HG02642 (cell line): ENCODE data around the gene COL1A2.

Experiments used
- ATAC-seq: cut with Tn5 transposase; IDR thresholded peaks from one replicate; pipeline ENCODE4 v1.9.1; 2021; ENCODE audit warnings: mild to moderate bottlenecking; ENCODE audit not compliant: unreplicated experiment, poor library complexity

COL1A2 gene

DNA sequence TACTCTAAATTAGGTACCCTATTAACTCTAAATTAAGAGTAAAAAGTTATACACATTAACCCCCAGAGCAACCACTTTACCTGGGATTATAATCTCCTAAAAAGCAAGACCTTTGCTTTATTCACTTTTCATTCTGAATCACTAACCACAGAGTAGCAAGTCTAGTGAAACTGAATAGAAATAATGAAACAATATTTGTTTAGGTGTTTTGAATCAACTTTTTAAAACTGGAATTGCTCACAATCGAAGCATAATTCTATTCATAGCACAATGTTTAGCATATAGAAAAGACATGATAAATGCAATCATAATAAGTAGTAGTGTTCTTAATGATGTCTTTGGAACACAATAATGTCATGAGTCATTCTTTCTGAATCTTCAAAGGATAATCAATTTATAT is 77.9 kb downstream of the COL1A2 start:
- ATAC-seq, result no peak

DNA sequence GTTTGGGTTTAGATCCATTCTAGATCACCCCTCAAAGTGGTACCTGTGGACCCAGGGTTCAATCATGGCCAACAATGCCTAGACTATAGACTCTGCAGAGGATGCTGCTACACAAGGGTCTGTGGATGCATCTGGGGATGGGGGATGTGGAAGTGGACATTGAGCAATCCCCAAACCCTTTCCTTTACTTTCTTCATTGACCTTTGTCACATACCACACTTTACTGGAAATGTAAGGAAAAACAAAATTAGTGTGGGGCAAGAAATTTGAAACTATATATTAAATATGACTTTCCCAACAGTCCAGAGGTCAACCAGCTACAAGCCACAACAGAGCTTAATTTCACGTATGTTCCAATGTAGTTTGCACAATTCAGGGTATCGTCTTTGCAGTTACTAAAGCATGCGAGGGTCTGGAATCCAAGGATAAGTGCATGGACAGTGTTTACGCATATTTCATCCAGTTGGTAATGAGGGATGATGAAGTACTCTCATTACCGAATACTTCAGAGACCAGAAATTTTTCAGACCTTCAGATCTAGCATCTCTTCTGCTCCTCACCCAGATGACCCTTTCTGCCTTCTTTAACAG is 81.7 kb downstream of the COL1A2 start:
- ATAC-seq, result no peak

DNA sequence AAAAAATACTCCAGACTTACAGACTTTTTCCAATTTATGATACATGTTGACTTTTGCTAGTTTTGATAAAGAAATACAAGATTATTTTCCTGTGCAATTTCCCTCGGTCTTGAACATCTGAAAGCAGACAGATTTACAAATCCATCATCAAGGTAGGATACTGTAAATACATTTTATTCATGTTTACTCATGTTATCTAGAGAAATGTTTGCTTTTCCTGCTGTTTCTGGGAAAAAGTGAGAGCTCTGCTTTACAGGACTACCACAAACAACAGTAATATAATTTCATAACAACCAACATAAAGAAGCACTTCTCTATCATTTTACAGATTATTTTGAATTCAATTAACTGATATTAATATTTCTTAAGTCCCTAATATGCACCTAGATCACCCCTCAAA is 83.2 kb downstream of the COL1A2 start:
- no peak for ATAC-seq

DNA sequence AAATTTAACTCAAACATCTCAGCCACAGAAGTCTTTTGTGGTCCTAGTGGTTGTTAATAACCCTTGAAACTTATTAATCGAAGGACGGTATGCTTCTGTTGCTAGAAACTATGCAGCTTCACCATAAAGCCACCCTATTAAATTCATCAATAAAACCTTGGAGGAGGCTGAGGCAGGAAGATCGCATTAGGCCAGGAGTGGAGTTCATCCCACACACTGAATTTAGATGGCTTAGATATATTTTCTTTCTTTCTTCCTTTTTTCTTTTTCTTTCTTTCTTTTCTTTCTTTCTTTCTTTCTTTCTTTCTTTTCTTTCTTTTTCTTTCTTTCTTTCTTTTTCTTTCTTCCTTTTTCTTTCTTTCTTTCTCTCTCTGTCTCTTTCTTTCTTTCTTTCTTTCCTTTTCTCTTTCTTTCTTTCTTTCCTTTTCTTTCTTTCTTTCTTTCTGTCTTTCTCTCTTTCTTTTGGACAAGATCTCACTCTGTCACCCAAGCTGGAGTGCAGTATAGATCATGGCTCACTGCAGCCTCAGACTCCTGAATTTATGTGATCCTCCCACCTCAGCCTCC is 84.0 kb downstream of the COL1A2 start:
- ATAC-seq, result no peak
